H1 (cell line): ENCODE data around the gene ETV5. TPM values are rescaled to one million over a fixed set of nuclear protein-coding genes. Genes with fewer than 3 reads are reported as not detected.
A peak's percentile ranks its signal among the peaks of the same experiment; 100 is the strongest.

Source experiments
- CTCF ChIA-PET: fragments of 300-600 bp; sonication (Branson Sonifier 250); formaldehyde crosslinking; loops from one replicate; lab custom pipeline; 2021; ENCODE audit not compliant: partially characterized antibody; lab: Charles Lee
- POLR2A ChIA-PET: fragments of 300-600 bp; sonication (Branson Sonifier 250); formaldehyde crosslinking; loops from one replicate; lab custom pipeline; 2021; ENCODE audit warnings: inconsistent platforms; ENCODE audit not compliant: partially characterized antibody; lab: Charles Lee
- DNase-seq, 2 experiments: peaks; one replicate each; pipeline versions ENCODE4 v3.0.0 to v3.0.0-alpha.2; 2010 to 2022; ENCODE audit warnings: low spot score in 2 of 2, low read depth in 1 of 2, mixed read lengths in 1 of 2
- FAIRE-seq: peaks from 2 replicates; lab custom pipeline; 2011; peaks lifted over from hg19 to GRCh38; lab: Jason Lieb, UNC
- H2AFZ ChIP-seq: 2 replicates; pipeline ENCODE4 v1.8.1; 2012; ENCODE audit warnings: low read length, inconsistent platforms
- H2AK5ac ChIP-seq: 2 replicates; pipeline ENCODE4 v1.6.1; 2013; ENCODE audit warnings: low read depth, low read length
- H2BK120ac ChIP-seq: replicated peaks from 2 replicates; pipeline ENCODE3; 2013; ENCODE audit warnings: low read depth, low read length, inconsistent platforms
- H2BK12ac ChIP-seq: 2 replicates; pipeline ENCODE4 v1.6.1; 2013; ENCODE audit warnings: low read depth, low read length
- H2BK15ac ChIP-seq: 2 replicates; pipeline ENCODE4 v1.6.1; 2013; ENCODE audit warnings: low read length
- H2BK20ac ChIP-seq: 2 replicates; pipeline ENCODE4 v1.6.1; 2013; ENCODE audit warnings: low read length
- H2BK5ac ChIP-seq: 2 replicates; pipeline ENCODE4 v1.6.1; 2013; ENCODE audit warnings: low read depth, low read length
- H3K14ac ChIP-seq: 2 replicates; pipeline ENCODE4 v1.6.1; 2013; ENCODE audit warnings: inconsistent platforms; ENCODE audit not compliant: insufficient read length
- H3K18ac ChIP-seq: 2 replicates; pipeline ENCODE4 v1.6.1; 2013; ENCODE audit warnings: low read length; ENCODE audit errors: extremely low read depth
- H3K23ac ChIP-seq: 2 replicates; pipeline ENCODE4 v1.6.1; 2013; ENCODE audit warnings: inconsistent platforms; ENCODE audit not compliant: insufficient read length
- H3K23me2 ChIP-seq: 2 replicates; pipeline ENCODE4 v1.6.1; 2013; ENCODE audit warnings: low read depth, low read length
- H3K27ac ChIP-seq: 2 replicates; pipeline ENCODE4 v1.6.1; 2011; ENCODE audit warnings: low read depth, low read length, inconsistent platforms
- H3K27me3 ChIP-seq, 4 experiments: replicated peaks in 1 of 4; 1 replicate in 1 of 4; 2 replicates in 3 of 4; pipeline versions ENCODE4 v1.6.1 to v1.8.1; 2011 to 2013; ENCODE audit warnings: low read length in 3 of 4, mild to moderate bottlenecking in 3 of 4, inconsistent platforms in 2 of 4, mixed read lengths in 2 of 4, moderate library complexity in 1 of 4; ENCODE audit not compliant: control insufficient read depth in 3 of 4, insufficient read depth in 3 of 4; ENCODE audit errors: extremely low read depth in 1 of 4
- H3K36me3 ChIP-seq, 4 experiments: 2 replicates each; pipeline versions ENCODE4 v1.6.1 to v1.8.1; 2011 to 2013; ENCODE audit warnings: mild to moderate bottlenecking in 4 of 4, low read length in 3 of 4, moderate library complexity in 2 of 4, control low read depth in 1 of 4, inconsistent platforms in 1 of 4; ENCODE audit not compliant: insufficient read depth in 4 of 4, control insufficient read depth in 2 of 4
- H3K4ac ChIP-seq: replicated peaks from 2 replicates; pipeline ENCODE3; 2013; ENCODE audit warnings: low read length, low read depth, mixed read lengths, inconsistent platforms; ENCODE audit not compliant: insufficient read length
- H3K4me1 ChIP-seq, 4 experiments: replicated peaks in 1 of 4; 1 replicate in 1 of 4; 2 replicates in 3 of 4; pipeline versions ENCODE4 v1.6.1 to v1.8.1; 2011 to 2013; ENCODE audit warnings: low read length in 3 of 4, inconsistent platforms in 2 of 4, mixed read lengths in 1 of 4; ENCODE audit not compliant: insufficient read depth in 4 of 4, control insufficient read depth in 3 of 4
- H3K4me2 ChIP-seq, 2 experiments: 2 replicates each; pipeline versions ENCODE4 v1.6.1 to v1.8.1; 2011 to 2013; ENCODE audit warnings: low read depth in 2 of 2, low read length in 2 of 2, control low read depth in 1 of 2, inconsistent platforms in 1 of 2, mild to moderate bottlenecking in 1 of 2; ENCODE audit not compliant: insufficient read depth in 1 of 2
- H3K4me3 ChIP-seq, 4 experiments: fragments of 200-600, 300-600 bp in 1 of 4; sonication (generic), shearing (Covaris generic), sonication (Bioruptor Twin) in 1 of 4; 2 replicates each; pipeline versions ENCODE4 v1.5.1 to v1.8.1; 2011 to 2016; ENCODE audit warnings: low read length in 4 of 4, low read depth in 3 of 4, control low read depth in 2 of 4, inconsistent platforms in 2 of 4, mild to moderate bottlenecking in 2 of 4, mixed read lengths in 1 of 4, moderate library complexity in 1 of 4; ENCODE audit not compliant: insufficient read depth in 2 of 4; ENCODE audit errors: extremely low read depth in 1 of 4
- H3K56ac ChIP-seq: replicated peaks from 2 replicates; pipeline ENCODE3; 2013; ENCODE audit warnings: low read depth, mild to moderate bottlenecking, mixed read lengths, low read length, inconsistent platforms; ENCODE audit not compliant: insufficient read length
- H3K79me1 ChIP-seq: 2 replicates; pipeline ENCODE4 v1.6.1; 2013; ENCODE audit warnings: low read depth, low read length, control low read depth
- H3K79me2 ChIP-seq, 2 experiments: 2 replicates each; pipeline versions ENCODE4 v1.6.1 to v1.8.1; 2012 to 2013; ENCODE audit warnings: low read length in 2 of 2, mild to moderate bottlenecking in 2 of 2, inconsistent platforms in 1 of 2; ENCODE audit not compliant: insufficient read depth in 2 of 2, control insufficient read depth in 1 of 2
- H3K9ac ChIP-seq, 4 experiments: replicated peaks in 1 of 4; 1 replicate in 1 of 4; 2 replicates in 3 of 4; pipeline versions ENCODE4 v1.6.1 to v1.8.1; 2011 to 2013; ENCODE audit warnings: low read depth in 3 of 4, low read length in 3 of 4, control low read depth in 2 of 4, mild to moderate bottlenecking in 2 of 4, moderate library complexity in 2 of 4, inconsistent platforms in 1 of 4; ENCODE audit errors: extremely low read depth in 1 of 4
- H3K9me3 ChIP-seq, 2 experiments: 2 replicates each; pipeline versions ENCODE4 v1.6.1 to v1.8.1; 2012 to 2013; ENCODE audit warnings: mild to moderate bottlenecking in 2 of 2, moderate library complexity in 2 of 2, control low read depth in 1 of 2, inconsistent platforms in 1 of 2, low read depth in 1 of 2, low read length in 1 of 2, mixed read lengths in 1 of 2; ENCODE audit not compliant: insufficient read depth in 2 of 2
- H4K20me1 ChIP-seq, 2 experiments: replicated peaks in 1 of 2; 2 replicates each; pipeline versions ENCODE3 to v1.8.1; 2011 to 2013; ENCODE audit warnings: inconsistent platforms in 2 of 2, low read length in 2 of 2, mild to moderate bottlenecking in 1 of 2; ENCODE audit not compliant: insufficient read depth in 2 of 2, control insufficient read depth in 1 of 2
- H4K5ac ChIP-seq: 2 replicates; pipeline ENCODE4 v1.6.1; 2013; ENCODE audit warnings: low read length, low read depth, mixed read lengths, inconsistent platforms; ENCODE audit not compliant: insufficient read length
- H4K8ac ChIP-seq: 2 replicates; pipeline ENCODE4 v1.8.0; 2013; ENCODE audit warnings: mild to moderate bottlenecking, moderate library complexity, low read length, inconsistent platforms; ENCODE audit not compliant: insufficient read depth; ENCODE audit errors: extremely low read depth
- H4K91ac ChIP-seq: replicated peaks from 2 replicates; pipeline ENCODE3; 2013; ENCODE audit warnings: low read length, mixed read lengths, inconsistent platforms; ENCODE audit not compliant: insufficient read length
- CHD1 ChIP-seq: IDR thresholded peaks from 2 replicates; pipeline ENCODE4 v1.6.1; 2012; ENCODE audit warnings: low read depth, low read length, improper control_type of control experiment
- CTBP2 ChIP-seq: IDR thresholded peaks from 2 replicates; pipeline ENCODE4 v1.7.0; 2011; ENCODE audit warnings: borderline replicate concordance, mild to moderate bottlenecking, moderate library complexity, mixed read lengths, low read length; ENCODE audit not compliant: insufficient read depth, insufficient read length
- FOSL1 ChIP-seq: IDR thresholded peaks from 2 replicates; pipeline ENCODE4 v1.6.1; 2011; ENCODE audit warnings: mild to moderate bottlenecking, low read depth, low read length, moderate library complexity; ENCODE audit not compliant: insufficient read depth
- HDAC2 ChIP-seq, 2 experiments: fragments of 300-600 bp in 1 of 2; sonication (generic) in 1 of 2; IDR thresholded peaks; 2 replicates each; pipeline ENCODE4 v1.6.1; 2011 to 2012; ENCODE audit warnings: low read depth in 2 of 2, low read length in 2 of 2, mild to moderate bottlenecking in 2 of 2, moderate library complexity in 2 of 2, borderline replicate concordance in 1 of 2, inconsistent platforms in 1 of 2
- JUN ChIP-seq: IDR thresholded peaks from 2 replicates; pipeline ENCODE4 v1.6.1; 2011; ENCODE audit warnings: low read depth, mild to moderate bottlenecking, improper control_type of control experiment, low read length
- MAFK ChIP-seq: IDR thresholded peaks from 2 replicates; pipeline ENCODE4 v1.6.1; 2012; ENCODE audit warnings: low read depth, mild to moderate bottlenecking, improper control_type of control experiment, low read length
- NRF1 ChIP-seq: IDR thresholded peaks from 2 replicates; pipeline ENCODE4 v1.6.1; 2011; ENCODE audit warnings: mild to moderate bottlenecking, low read depth, low read length, improper control_type of control experiment
- POLR2AphosphoS5 ChIP-seq: IDR thresholded peaks from 2 replicates; pipeline ENCODE4 v1.6.1; 2011; ENCODE audit warnings: low read depth, low read length
- RBBP5 ChIP-seq: IDR thresholded peaks from 2 replicates; pipeline ENCODE4 v1.7.1; 2012; ENCODE audit warnings: low read depth, mild to moderate bottlenecking, inconsistent platforms, low read length, moderate library complexity, borderline replicate concordance
- RNF2 ChIP-seq: fragments of 200-900, 300-1000 bp; sonication (generic); IDR thresholded peaks from 2 replicates; pipeline ENCODE4 v1.7.1; 2016; ENCODE audit warnings: borderline replicate concordance, low read depth, mild to moderate bottlenecking, antibody characterized with exemption, low read length; ENCODE audit not compliant: poor library complexity, severe bottlenecking; ENCODE audit errors: missing control alignments
- SIRT6 ChIP-seq: IDR thresholded peaks from one replicate; pipeline ENCODE4 v1.7.1; 2012; ENCODE audit warnings: low read length, inconsistent platforms
- TAF1 ChIP-seq: IDR thresholded peaks from 2 replicates; pipeline ENCODE4 v1.6.1; 2011; ENCODE audit warnings: mild to moderate bottlenecking, low read depth, low read length
- TEAD4 ChIP-seq: IDR thresholded peaks from 2 replicates; pipeline ENCODE4 v1.6.1; 2012; ENCODE audit warnings: low read depth, low read length, inconsistent platforms, mixed read lengths
- WGBS, 2 experiments: shearing (Covaris generic) in 1 of 2; methylation state at CpG; one replicate each; pipeline versions ENCODE4 v1.1.6 to v1.1.7; 2013 to 2015; ENCODE audit warnings: low lambda C conversion rate in 2 of 2, mixed read lengths in 2 of 2, inconsistent platforms in 1 of 2, low coverage in 1 of 2, missing lambda C conversion rate in 1 of 2; ENCODE audit not compliant: insufficient replicate concordance in 2 of 2, insufficient coverage in 1 of 2, insufficient read length in 1 of 2; ENCODE audit errors: extremely low coverage in 1 of 2, missing lambda C conversion rate in 1 of 2; 5-methylcytosine and 5-hydroxymethylcytosine counted together
- polyA plus RNA-seq, 7 experiments: library from polyadenylated mRNA; depleted of rRNA in 3 of 7; stranded (reverse) in 5 of 7; unstranded in 2 of 7; fragments of >200 nt in 5 of 7; fragments of 200-250 nt in 2 of 7; gene quantifications; 1 replicate in 5 of 7; 2 replicates in 1 of 7; 4 replicates in 1 of 7; pipeline versions ENCODE4 v1.2.1 to v1.2.3, GENCODE V29; 2011 to 2013; ENCODE audit warnings: missing spikeins in 2 of 7, mixed read lengths in 2 of 7
- total RNA-seq: library from RNA; stranded (reverse); fragmentation: NEBNext Ultra II Directional; extraction: Animal tissue kit (Norgen Biotek cat#: 25700); gene quantifications from 2 replicates; pipeline ENCODE4 v1.2.1, GENCODE V29; 2021

ETV5 gene
- total and polyA plus RNA-seq, 2 of the 8 experiments (the other 6 are each of a cell fraction or from before 2014, with no cell fraction given), result 13.1 to 36.9 TPM

DNA sequence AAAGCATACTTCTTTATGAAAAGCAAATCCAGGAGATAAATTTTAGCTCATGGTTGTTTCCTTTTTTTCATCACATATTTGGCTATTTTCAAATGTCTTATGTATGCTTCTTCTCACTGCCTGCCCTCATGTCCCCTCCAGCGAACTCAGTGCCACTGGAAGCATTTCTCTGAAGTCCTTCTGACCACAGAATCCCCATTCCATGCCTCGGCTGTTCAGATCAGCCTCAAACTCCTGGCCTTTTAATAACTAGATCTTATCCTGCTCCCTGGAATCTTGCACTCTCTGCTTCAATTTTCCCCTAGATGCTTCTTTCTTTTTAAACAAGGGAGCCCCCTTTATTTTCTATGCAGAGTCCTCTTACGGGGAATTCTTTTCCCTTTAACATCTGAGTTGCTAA, 10.1 kb downstream of the ETV5 start:
- Histone ChIP-seq H4K5ac (no peak overlapping the region), H2BK120ac (no peak overlapping the region), H3K4me2 (peak overlapping the region; percentile 82 to 95), H4K8ac (no peak overlapping the region), H3K27ac (no peak overlapping the region), H3K23ac (no peak overlapping the region), H3K79me2 (no peaks in the 10 kb centered on the region), H3K79me1 (no peaks in the 10 kb centered on the region), H3K14ac (no peak overlapping the region), H3K4ac (no peak overlapping the region), H4K91ac (no peak overlapping the region), H3K4me3 (peak overlapping the region in 1 of 4 experiments; percentile 57; a peak in 2 of 8 replicates), H3K9ac (no peak overlapping the region), H2BK15ac (no peak overlapping the region), H3K18ac (no peak overlapping the region), H3K9me3 (no peaks in the 10 kb centered on the region), H3K36me3 (no peaks in the 10 kb centered on the region), H2BK20ac (no peak overlapping the region), H2BK12ac (no peak overlapping the region), H3K56ac (no peak overlapping the region), H3K23me2 (peaks cover 9% of the 10 kb centered on the region), H2AK5ac (no peak overlapping the region), H3K4me1 (peaks cover 5 to 24% (median 18%) of the 10 kb centered on the region in 4 experiments), H3K27me3 (peaks cover 0 to 15% (median 9%) of the 10 kb centered on the region in 4 experiments; a peak in 5 of 7 replicates), H2BK5ac (no peak overlapping the region), H2AFZ (no peak overlapping the region), H4K20me1 (no peaks in the 10 kb centered on the region)
- ChIA-PET POLR2A (interaction anchor here (0.5 to 5.3 kb wide), 8 partner anchors 10 to 122 kb away, joined by 3 to 56 read pairs (median 4); partner anchors contain the start of gene ETV5), CTCF (interaction anchor here (0.6 to 3.6 kb wide), 9 partner anchors 13 to 178 kb away, joined by 3 to 19 read pairs (median 4); no protein-coding TSS in a partner anchor)
- FAIRE-seq (no peak), DNase-seq (no peak)
- 66% methylated on average over 3 of the region's 3 CpGs; no CpG with 5 or more reads in 1 of the 2 experiments for WGBS, 2 experiments
- TF ChIP-seq RBBP5 (no peak), NRF1 (no peak), HDAC2 (IDR thresholded peaks at IDR 0.05; ENCODE audit: borderline replicate concordance in 1 of 2, low read depth in 2 of 2, low read length in 2 of 2) (no peak), CHD1 (no peak), TEAD4 (no peak), JUN (no peak), CTBP2 (no peak), RNF2 (no peak), SIRT6 (no peak), FOSL1 (no peak), POLR2AphosphoS5 (no peak), TAF1 (no peak), MAFK (no peak)
